Nephron progenitor cell (in vitro differentiated cells): ENCODE measurements around the gene KIAA0586.
"Not testable (repeated sequence)": the region's sequence is repeated elsewhere in the genome, so short reads cannot be mapped to it uniquely, and the experiment has no call there.

Experiments
- DNase-seq: peaks from one replicate; pipeline ENCODE4 v3.0.0; 2021
- H3K27ac Mint-ChIP-seq: 2 replicates; pipeline ENCODE4 v1.8.0; 2021; ENCODE audit warnings: mild to moderate bottlenecking, moderate library complexity, mixed read lengths
- H3K27me3 Mint-ChIP-seq: 2 replicates; pipeline ENCODE4 v1.8.0; 2021; ENCODE audit warnings: mild to moderate bottlenecking, low read depth, mixed read lengths; ENCODE audit not compliant: poor library complexity
- H3K36me3 Mint-ChIP-seq: 2 replicates; pipeline ENCODE4 v1.8.0; 2021; ENCODE audit warnings: low read depth, mixed read lengths
- H3K4me1 Mint-ChIP-seq: 2 replicates; pipeline ENCODE4 v1.8.0; 2021; ENCODE audit warnings: mixed read lengths
- H3K4me3 Mint-ChIP-seq: 2 replicates; pipeline ENCODE4 v1.8.0; 2021; ENCODE audit warnings: mild to moderate bottlenecking, moderate library complexity, mixed read lengths
- H3K9me3 Mint-ChIP-seq: 2 replicates; pipeline ENCODE4 v1.8.0; 2021; ENCODE audit warnings: mild to moderate bottlenecking, moderate library complexity, mixed read lengths
- TF ChIP-seq, protein P1 (sequence below): fragments of 200-600 bp; sonication (generic); IDR thresholded peaks from 2 replicates; pipeline ENCODE4 v1.5.0; 2021; ENCODE audit warnings: antibody characterized with exemption

Gene KIAA0586

DNA sequence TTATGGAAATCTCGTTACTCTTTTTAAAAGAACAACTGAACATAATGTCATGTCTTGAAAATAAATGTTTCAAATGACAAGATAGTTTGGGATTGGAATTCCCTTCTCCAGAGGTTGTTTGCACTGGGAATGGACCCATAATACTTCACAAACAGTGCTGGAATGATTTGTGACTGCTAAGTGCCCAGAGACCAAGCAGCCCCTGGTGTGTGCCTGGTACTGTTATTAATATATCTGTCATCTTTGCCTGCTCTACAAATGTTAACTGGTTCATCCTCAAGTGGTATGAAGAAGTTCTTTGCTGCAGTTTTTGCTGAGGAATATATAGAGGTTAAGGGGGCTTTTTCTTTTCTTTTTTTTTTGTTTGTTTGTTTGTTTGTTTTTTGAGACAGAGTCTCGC lies 145.3 kb downstream of the KIAA0586 start:
- no peaks in the 10 kb centered on the region for H3K36me3 Mint-ChIP-seq

DNA sequence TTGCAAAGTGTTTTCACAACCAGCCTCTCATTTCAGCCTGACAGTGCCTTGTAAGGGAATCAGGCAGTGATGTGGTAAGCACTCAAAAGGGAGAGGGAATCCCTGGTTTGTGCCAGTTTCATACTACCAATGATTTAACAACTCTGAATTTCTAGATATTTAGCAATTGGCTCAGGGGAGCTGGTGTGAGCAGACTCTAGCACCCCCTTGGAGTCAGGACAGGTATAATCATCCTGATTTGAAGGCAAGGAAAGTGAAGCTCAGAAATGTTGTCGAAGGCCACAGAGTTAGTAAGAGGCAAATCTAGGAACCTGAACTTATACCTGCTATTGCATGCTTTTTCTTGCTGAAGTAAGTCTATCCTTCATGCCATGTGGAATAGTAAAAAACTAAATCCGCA lies 147.1 kb downstream of the KIAA0586 start:
- no peak overlapping the region for H3K4me3 Mint-ChIP-seq
- H3K4me1 Mint-ChIP-seq, result peaks cover 63% of the 10 kb centered on the region
- DNase-seq, result no peak
- TF ChIP-seq, protein P1, sequence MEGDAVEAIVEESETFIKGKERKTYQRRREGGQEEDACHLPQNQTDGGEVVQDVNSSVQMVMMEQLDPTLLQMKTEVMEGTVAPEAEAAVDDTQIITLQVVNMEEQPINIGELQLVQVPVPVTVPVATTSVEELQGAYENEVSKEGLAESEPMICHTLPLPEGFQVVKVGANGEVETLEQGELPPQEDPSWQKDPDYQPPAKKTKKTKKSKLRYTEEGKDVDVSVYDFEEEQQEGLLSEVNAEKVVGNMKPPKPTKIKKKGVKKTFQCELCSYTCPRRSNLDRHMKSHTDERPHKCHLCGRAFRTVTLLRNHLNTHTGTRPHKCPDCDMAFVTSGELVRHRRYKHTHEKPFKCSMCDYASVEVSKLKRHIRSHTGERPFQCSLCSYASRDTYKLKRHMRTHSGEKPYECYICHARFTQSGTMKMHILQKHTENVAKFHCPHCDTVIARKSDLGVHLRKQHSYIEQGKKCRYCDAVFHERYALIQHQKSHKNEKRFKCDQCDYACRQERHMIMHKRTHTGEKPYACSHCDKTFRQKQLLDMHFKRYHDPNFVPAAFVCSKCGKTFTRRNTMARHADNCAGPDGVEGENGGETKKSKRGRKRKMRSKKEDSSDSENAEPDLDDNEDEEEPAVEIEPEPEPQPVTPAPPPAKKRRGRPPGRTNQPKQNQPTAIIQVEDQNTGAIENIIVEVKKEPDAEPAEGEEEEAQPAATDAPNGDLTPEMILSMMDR, result no peak
- no peak overlapping the region for H3K27ac Mint-ChIP-seq
- peaks cover under 1% of the 10 kb centered on the region for H3K9me3 Mint-ChIP-seq
- no peaks in the 10 kb centered on the region for H3K27me3 Mint-ChIP-seq
- no peaks in the 10 kb centered on the region for H3K36me3 Mint-ChIP-seq

More for the DNA sequence above, 145.3 kb downstream of the KIAA0586 start:
- Mint-ChIP-seq H3K4me1 (peaks cover 69% of the 10 kb centered on the region), H3K27me3 (no peaks in the 10 kb centered on the region), H3K9me3 (no peaks in the 10 kb centered on the region), H3K27ac (peak overlapping the region; percentile 95), H3K4me3 (no peak overlapping the region)
- DNase-seq, result no peak
- TF ChIP-seq, protein P1, result no peak

DNA sequence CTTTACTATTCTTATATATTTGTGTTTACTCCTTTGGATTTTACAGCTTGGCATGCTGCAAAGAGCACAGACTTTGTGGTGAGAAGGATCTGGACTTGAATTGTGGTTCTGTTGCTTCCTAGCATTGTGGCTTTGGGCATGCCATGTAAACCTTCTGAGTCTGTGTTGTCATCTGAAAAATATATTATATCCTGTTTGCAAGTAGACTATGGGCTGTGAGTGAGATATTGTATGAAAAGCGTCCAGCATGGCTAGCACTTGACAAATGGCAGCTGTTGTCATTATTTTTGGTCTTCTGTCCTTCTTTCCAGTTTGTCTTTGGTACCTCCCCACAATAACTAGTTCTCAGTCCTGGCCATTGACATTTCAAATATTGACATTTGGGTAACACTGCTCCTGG lies 148.4 kb downstream of the KIAA0586 start:
- Mint-ChIP-seq H3K27me3 (no peaks in the 10 kb centered on the region), H3K27ac (no peak overlapping the region), H3K9me3 (peaks cover 13% of the 10 kb centered on the region), H3K4me1 (peaks cover 60% of the 10 kb centered on the region), H3K4me3 (no peak overlapping the region), H3K36me3 (peaks cover 4% of the 10 kb centered on the region)
- DNase-seq, result no peak
- TF ChIP-seq, protein P1, result no peak

DNA sequence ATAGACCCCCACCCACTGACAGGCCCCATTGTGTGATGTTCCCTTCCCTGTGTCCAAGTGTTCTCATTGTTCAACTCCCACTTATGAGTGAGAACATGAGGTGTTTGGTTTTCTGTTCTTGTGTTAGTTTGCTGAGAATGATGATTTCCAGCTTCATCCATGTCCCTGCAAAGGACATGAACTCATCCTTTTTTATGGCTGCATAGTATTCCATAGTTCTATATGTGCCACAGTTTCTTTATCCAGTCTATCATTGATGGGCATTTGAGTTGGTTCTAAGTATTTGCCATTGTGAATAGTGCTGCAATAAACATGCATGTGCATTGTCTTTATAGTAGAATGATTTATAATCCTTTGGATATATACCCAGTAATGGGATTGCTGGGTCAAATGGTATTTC lies 152.5 kb downstream of the KIAA0586 start:
- DNase-seq, H3K4me3 Mint-ChIP-seq, H3K27ac Mint-ChIP-seq, H3K27me3 Mint-ChIP-seq: not testable (repeated sequence)
- Mint-ChIP-seq H3K9me3 (peaks cover 37% of the 10 kb centered on the region), H3K4me1 (peaks cover 22% of the 10 kb centered on the region), H3K36me3 (peaks cover 21% of the 10 kb centered on the region)

DNA sequence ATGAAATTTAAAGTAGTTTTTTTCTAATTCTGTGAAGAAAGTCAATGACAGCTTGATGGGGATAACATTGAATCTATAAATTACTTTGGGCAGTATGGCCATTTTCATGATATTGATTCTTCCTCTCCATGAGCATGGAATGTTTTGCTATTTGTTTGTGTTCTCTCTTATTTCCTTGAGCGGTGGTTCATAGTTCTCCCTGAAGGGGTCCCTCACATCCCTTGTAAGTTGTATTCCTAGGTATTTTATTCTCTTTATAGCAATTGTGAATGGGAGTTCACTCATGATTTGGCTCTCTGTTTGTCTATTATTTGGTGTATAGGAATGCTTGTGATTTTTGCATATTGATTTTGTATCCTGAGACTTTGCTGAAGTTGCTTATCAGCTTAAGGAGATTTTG lies 153.9 kb downstream of the KIAA0586 start:
- H3K9me3 Mint-ChIP-seq, result peaks cover 42% of the 10 kb centered on the region
- H3K4me3 Mint-ChIP-seq, H3K27ac Mint-ChIP-seq, H3K27me3 Mint-ChIP-seq, DNase-seq, H3K4me1 Mint-ChIP-seq: not testable (repeated sequence)
- peaks cover 22% of the 10 kb centered on the region for H3K36me3 Mint-ChIP-seq

DNA sequence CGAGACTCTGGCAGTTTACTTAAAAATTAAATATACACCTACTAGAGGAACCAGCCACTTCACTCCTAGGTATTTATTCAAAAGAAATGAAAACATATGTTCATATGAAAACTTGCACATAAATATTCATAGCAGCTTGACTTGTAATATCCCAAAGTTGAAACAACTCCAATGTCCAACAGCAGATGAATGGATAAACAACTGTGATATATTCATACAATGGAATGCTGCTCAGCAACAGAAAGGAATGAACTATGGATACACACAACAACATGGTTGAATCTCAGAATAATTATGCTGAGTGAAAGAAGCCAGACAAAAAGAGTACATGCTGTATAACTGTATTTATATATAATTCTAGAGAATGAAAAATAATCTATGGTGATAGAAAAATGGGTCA lies 156.9 kb downstream of the KIAA0586 start:
- Mint-ChIP-seq H3K9me3 (peaks cover 62% of the 10 kb centered on the region), H3K27me3 (peaks cover 4% of the 10 kb centered on the region), H3K4me3 (no peak overlapping the region), H3K4me1 (peaks cover 4% of the 10 kb centered on the region), H3K36me3 (peaks cover 29% of the 10 kb centered on the region), H3K27ac (no peak overlapping the region)
- DNase-seq, result no peak
- TF ChIP-seq, protein P1, result no peak

DNA sequence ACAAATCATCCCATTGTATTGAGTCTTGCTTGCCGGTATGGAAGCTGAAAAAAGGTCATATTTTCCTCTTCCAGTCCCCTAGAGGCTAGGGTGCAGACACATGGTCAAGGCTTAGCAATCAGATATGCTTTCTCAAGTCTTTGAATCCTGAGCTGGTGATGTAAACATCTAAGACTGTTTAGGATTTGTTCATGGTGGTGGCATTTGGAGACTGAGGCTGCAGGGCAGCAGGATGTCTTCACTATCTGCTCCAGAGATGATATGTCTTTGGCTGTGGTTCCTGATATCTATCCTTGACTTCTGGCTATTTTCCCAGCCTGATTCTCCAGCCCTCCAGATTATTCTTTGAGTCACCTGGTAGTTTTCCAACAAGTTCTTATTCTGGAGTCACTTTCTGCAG lies 159.8 kb downstream of the KIAA0586 start:
- Mint-ChIP-seq H3K4me3 (no peak overlapping the region), H3K27me3 (peaks cover 4% of the 10 kb centered on the region), H3K9me3 (peaks cover 65% of the 10 kb centered on the region), H3K4me1 (peaks cover 5% of the 10 kb centered on the region), H3K27ac (no peak overlapping the region), H3K36me3 (peaks cover 24% of the 10 kb centered on the region)
- TF ChIP-seq, protein P1, result no peak
- no peak for DNase-seq

DNA sequence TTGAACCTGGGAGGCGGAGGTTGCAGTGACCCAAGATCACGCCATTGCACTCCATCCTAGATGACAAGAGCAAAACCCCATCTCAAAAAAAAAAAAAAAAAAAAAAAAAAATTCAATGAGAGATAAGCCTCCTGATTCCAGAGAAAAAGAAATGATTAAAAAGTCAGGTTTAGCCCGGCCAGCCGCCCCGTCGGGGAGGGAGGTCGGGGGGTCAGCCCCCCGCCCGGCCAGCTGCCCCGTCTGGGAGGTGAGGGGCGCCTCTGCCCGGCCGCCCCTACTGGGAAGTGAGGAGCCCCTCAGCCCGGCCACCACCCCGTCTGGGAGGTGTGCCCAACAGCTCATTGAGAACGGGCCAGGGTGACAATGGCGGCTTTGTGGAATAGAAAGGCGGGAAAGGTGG lies 160.8 kb downstream of the KIAA0586 start:
- not testable (repeated sequence) for H3K27me3 Mint-ChIP-seq, H3K4me3 Mint-ChIP-seq, H3K4me1 Mint-ChIP-seq, DNase-seq, H3K27ac Mint-ChIP-seq
- Mint-ChIP-seq H3K9me3 (peaks cover 60% of the 10 kb centered on the region), H3K36me3 (peaks cover 14% of the 10 kb centered on the region)
